A549 (cell line): ENCODE results near the gene TUBB3.

Experiments
- CEBPB ChIP-seq, 2 experiments: fragments of >200 bp in 1 of 2; sonication (Bioruptor Twin) in 1 of 2; formaldehyde crosslinking in 1 of 2; IDR thresholded peaks; 2 replicates each; pipeline ENCODE4 v1.6.1; 2012 to 2016
- CHD4 ChIP-seq: fragments of 200-600 bp; sonication (generic); IDR thresholded peaks from 2 replicates; pipeline ENCODE4 v1.6.1; 2016; ENCODE audit warnings: antibody characterized with exemption, mild to moderate bottlenecking, borderline replicate concordance
- CTCF ChIP-seq: fragments of >200 bp; sonication (Bioruptor Twin); formaldehyde crosslinking; IDR thresholded peaks from 3 replicates; pipeline ENCODE4 v1.5.1; 2016
- ELK1 ChIP-seq: fragments of 150-350 bp; IDR thresholded peaks from 2 replicates; pipeline ENCODE4 v1.6.1; 2014; ENCODE audit warnings: low read depth, mild to moderate bottlenecking, low read length
- EP300 ChIP-seq, 2 experiments: fragments of >200 bp; sonication (Bioruptor Twin); formaldehyde crosslinking; IDR thresholded peaks; 2 replicates in 1 of 2; 3 replicates in 1 of 2; pipeline ENCODE4 v1.6.1; 2016 to 2017
- FOSL2 ChIP-seq, 2 experiments: fragments of 450-650 bp in 1 of 2; fragments of >200 bp in 1 of 2; sonication (Bioruptor Twin) in 1 of 2; formaldehyde crosslinking; IDR thresholded peaks; 2 replicates each; pipeline versions ENCODE4 v1.5.0 to v1.6.1; 2016 to 2020; ENCODE audit warnings: mild to moderate bottlenecking in 1 of 2, moderate library complexity in 1 of 2
- GATA3 ChIP-seq: IDR thresholded peaks from 2 replicates; pipeline ENCODE4 v1.6.1; 2012; ENCODE audit warnings: borderline replicate concordance
- NFE2L2 ChIP-seq: fragments of 150-350 bp; conservative IDR thresholded peaks from 2 replicates; pipeline ENCODE4 v1.6.1; 2014; ENCODE audit warnings: low read length
- RCOR1 ChIP-seq: fragments of 150-350 bp; IDR thresholded peaks from 2 replicates; pipeline ENCODE4 v1.6.1; 2014; ENCODE audit warnings: antibody characterized with exemption, low read length, low read depth
- REST ChIP-seq: fragments of 200-600 bp; sonication (generic); IDR thresholded peaks from 2 replicates; pipeline ENCODE4 v1.6.1; 2016; ENCODE audit warnings: antibody characterized with exemption, mild to moderate bottlenecking, moderate library complexity

GRCh38 chr16:89922884-89923639, at the start of gene TUBB3:
- no peak for TF ChIP-seq CTCF
- no peak for TF ChIP-seq REST
- TF ChIP-seq CHD4 = no peak
- TF ChIP-seq ELK1 = no peak
- no peak for TF ChIP-seq RCOR1
- no peak for TF ChIP-seq NFE2L2
- no peak for TF ChIP-seq FOSL2 (IDR thresholded peaks at IDR 0.05)
- peak; percentile 17; the same call in 1 of the 2 replicates for TF ChIP-seq FOSL2 (CRISPR knock-in tag; IDR thresholded peaks at IDR 0.05)
- TF ChIP-seq EP300 (IDR thresholded peaks at IDR 0.05) = no peak
- no peak for TF ChIP-seq GATA3
- TF ChIP-seq CEBPB (IDR thresholded peaks at IDR 0.05) = peak in 1 of 2 experiments; percentile 29; a peak in 1 of 4 replicates
